Smooth muscle cell (in vitro differentiated cells): ENCODE measurements around the gene MME. TPM values are rescaled to one million over a fixed set of nuclear protein-coding genes. Genes with fewer than 3 reads are reported as not detected.

Experiments
- DNase-seq: peaks from one replicate; lab custom pipeline; 2025; ENCODE audit not compliant: unreplicated experiment; lab: John Stamatoyannopoulos, UW
- H2AFZ ChIP-seq: fragments of 200-600 bp; sonication (generic); 2 replicates; pipeline ENCODE4 v1.6.0; 2016; ENCODE audit warnings: antibody characterized with exemption, low read depth, mild to moderate bottlenecking
- H3F3A ChIP-seq: fragments of 200-600 bp; sonication (generic); 2 replicates; pipeline ENCODE4 v1.6.0; 2017; ENCODE audit warnings: antibody characterized with exemption, low read depth
- H3K27ac ChIP-seq: fragments of 200-600 bp; sonication (generic); 2 replicates; pipeline ENCODE4 v1.5.1; 2016; ENCODE audit warnings: low read depth, mild to moderate bottlenecking
- H3K27me3 ChIP-seq: fragments of 200-600 bp; sonication (generic); 2 replicates; pipeline ENCODE4 v1.6.1; 2016; ENCODE audit warnings: low read depth, mild to moderate bottlenecking
- H3K36me3 ChIP-seq: fragments of 200-600 bp; sonication (generic); 2 replicates; pipeline ENCODE4 v1.5.1; 2016; ENCODE audit warnings: low read depth
- H3K4me1 ChIP-seq: fragments of 200-600 bp; sonication (generic); 2 replicates; pipeline ENCODE4 v1.5.1; 2016; ENCODE audit warnings: low read depth
- H3K4me2 ChIP-seq: fragments of 200-600 bp; sonication (generic); 2 replicates; pipeline ENCODE4 v1.6.0; 2016; ENCODE audit warnings: mild to moderate bottlenecking
- H3K4me3 ChIP-seq: fragments of 200-600 bp; sonication (generic); 2 replicates; pipeline ENCODE4 v1.5.1; 2016; ENCODE audit warnings: mild to moderate bottlenecking
- H3K79me2 ChIP-seq: fragments of 200-600 bp; sonication (generic); 2 replicates; pipeline ENCODE4 v1.6.0; 2016; ENCODE audit warnings: low read depth, mild to moderate bottlenecking
- H3K9ac ChIP-seq: fragments of 200-600 bp; sonication (generic); 2 replicates; pipeline ENCODE4 v1.6.0; 2016; ENCODE audit warnings: low read depth
- H3K9me3 ChIP-seq: fragments of 200-600 bp; sonication (generic); replicated peaks from 2 replicates; pipeline ENCODE4 v1.5.1; 2016; ENCODE audit warnings: low read depth
- H4K20me1 ChIP-seq: fragments of 200-600 bp; sonication (generic); 2 replicates; pipeline ENCODE4 v1.6.0; 2016; ENCODE audit warnings: low read depth
- whole genome bisulfite sequencing: methylation state at CpG from one replicate; pipeline ENCODE4 v1.1.7; 2016; ENCODE audit warnings: low lambda C conversion rate; 5-methylcytosine and 5-hydroxymethylcytosine counted together
- polyA plus RNA-seq: library from polyadenylated mRNA; unstranded; fragments of >200 nt; fragmentation: Nextera tagmentation; extraction: Ambion mirVana; gene quantifications from 2 replicates; pipeline ENCODE4 v1.2.1, GENCODE V29; 2016
- total RNA-seq: library from RNA; depleted of rRNA; stranded (reverse); fragments of >200 nt; gene quantifications from 2 replicates; pipeline ENCODE4 v1.2.3, GENCODE V29; 2014
- TF ChIP-seq, protein P1 (sequence below): fragments of 200-600 bp; sonication (generic); IDR thresholded peaks from 2 replicates; pipeline ENCODE4 v1.5.1; 2017; ENCODE audit warnings: borderline replicate concordance, mild to moderate bottlenecking, antibody characterized with exemption; ENCODE audit not compliant: insufficient read depth, poor library complexity, severe bottlenecking

Gene MME
- total and polyA plus RNA-seq, 2 experiments from 2014 or later: 79.2 to 136 TPM

DNA sequence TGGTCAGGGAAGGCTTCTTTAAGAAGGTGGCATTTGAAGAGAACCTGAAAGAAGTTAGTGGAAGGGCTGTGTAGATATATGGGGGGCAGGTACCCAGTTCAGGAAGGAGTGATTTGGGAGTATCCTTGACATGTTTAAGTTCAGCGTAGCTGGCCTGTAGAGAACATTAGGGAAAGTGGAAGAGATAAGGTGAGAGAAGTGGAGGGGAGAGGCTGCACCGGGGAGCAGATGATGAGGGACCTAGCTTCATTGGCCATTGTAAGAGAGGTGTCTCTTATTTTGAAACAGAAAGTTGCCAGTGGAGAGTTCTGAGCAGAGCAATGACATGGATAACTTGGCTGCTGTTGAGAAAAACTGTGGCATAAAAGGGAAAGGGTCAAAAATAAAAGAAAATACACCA, 44.6 kb upstream of the MME start:
- peaks cover 14% of the 10 kb centered on the region for H3K4me1 ChIP-seq
- H3K9me3 ChIP-seq: no peaks in the 10 kb centered on the region
- no peak for DNase-seq
- H3K4me2 ChIP-seq: no peak overlapping the region
- no peaks in the 10 kb centered on the region for H3K27me3 ChIP-seq
- H3F3A ChIP-seq: peaks cover 9% of the 10 kb centered on the region
- WGBS: 95% methylated on average over 2 of the region's 2 CpGs
- no peaks in the 10 kb centered on the region for H3K36me3 ChIP-seq
- H2AFZ ChIP-seq: peak overlapping the region; percentile 31
- no peaks in the 10 kb centered on the region for H3K79me2 ChIP-seq
- TF ChIP-seq, protein P1, sequence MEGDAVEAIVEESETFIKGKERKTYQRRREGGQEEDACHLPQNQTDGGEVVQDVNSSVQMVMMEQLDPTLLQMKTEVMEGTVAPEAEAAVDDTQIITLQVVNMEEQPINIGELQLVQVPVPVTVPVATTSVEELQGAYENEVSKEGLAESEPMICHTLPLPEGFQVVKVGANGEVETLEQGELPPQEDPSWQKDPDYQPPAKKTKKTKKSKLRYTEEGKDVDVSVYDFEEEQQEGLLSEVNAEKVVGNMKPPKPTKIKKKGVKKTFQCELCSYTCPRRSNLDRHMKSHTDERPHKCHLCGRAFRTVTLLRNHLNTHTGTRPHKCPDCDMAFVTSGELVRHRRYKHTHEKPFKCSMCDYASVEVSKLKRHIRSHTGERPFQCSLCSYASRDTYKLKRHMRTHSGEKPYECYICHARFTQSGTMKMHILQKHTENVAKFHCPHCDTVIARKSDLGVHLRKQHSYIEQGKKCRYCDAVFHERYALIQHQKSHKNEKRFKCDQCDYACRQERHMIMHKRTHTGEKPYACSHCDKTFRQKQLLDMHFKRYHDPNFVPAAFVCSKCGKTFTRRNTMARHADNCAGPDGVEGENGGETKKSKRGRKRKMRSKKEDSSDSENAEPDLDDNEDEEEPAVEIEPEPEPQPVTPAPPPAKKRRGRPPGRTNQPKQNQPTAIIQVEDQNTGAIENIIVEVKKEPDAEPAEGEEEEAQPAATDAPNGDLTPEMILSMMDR: no peak
- H3K4me3 ChIP-seq: no peak overlapping the region
- no peaks in the 10 kb centered on the region for H4K20me1 ChIP-seq
- no peak overlapping the region for H3K27ac ChIP-seq
- H3K9ac ChIP-seq: no peak overlapping the region

DNA sequence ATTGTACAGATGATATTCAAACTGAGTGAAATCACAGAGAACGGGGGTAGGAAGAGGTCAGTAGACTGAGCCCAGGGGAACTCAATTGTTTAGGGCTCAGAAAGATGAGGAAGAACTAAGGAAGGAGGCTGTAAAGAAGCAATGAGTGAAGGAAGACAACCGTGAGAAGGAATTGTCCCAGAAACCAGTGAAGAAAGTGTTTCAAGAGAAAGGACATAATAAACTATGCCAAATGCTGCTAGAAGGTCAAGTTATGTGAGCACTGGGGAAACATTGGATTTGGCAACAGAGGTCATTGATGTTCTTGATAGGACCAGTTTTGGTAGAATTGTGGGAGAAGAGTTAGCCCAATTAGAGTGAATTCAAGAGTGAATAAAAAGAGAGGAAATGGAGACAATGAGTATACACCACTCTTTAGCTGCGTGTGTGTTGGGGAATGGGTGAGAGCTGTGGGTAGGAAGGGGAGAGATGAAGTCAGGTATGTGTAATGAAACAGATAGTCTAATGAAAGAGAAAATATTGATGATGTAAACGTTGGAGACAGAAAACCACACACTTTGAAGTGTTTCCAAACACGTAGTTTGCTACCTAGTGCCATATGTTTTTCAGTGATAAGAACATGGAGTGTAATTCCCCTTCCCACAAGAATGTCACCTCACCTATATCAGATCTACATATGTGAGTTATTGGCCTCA, 42.5 kb upstream of the MME start:
- Histone ChIP-seq H3K27ac (no peak overlapping the region), H3K4me1 (peaks cover 8% of the 10 kb centered on the region), H3K79me2 (no peaks in the 10 kb centered on the region), H3K4me2 (no peak overlapping the region), H3K27me3 (no peaks in the 10 kb centered on the region), H3K36me3 (no peaks in the 10 kb centered on the region), H4K20me1 (no peaks in the 10 kb centered on the region), H3K9me3 (no peaks in the 10 kb centered on the region), H3K9ac (no peak overlapping the region), H3F3A (no peaks in the 10 kb centered on the region), H3K4me3 (no peak overlapping the region), H2AFZ (no peak overlapping the region)
- TF ChIP-seq, protein P1: no peak
- WGBS: 85% methylated on average over 5 of the region's 5 CpGs
- no peak for DNase-seq

- 93% methylated on average over 2 of the region's 2 CpGs for WGBS
- TF ChIP-seq, protein P1: no peak
- Histone ChIP-seq H3K9me3 (no peaks in the 10 kb centered on the region), H2AFZ (no peak overlapping the region), H4K20me1 (no peaks in the 10 kb centered on the region), H3K9ac (no peak overlapping the region), H3K4me1 (peaks cover 5% of the 10 kb centered on the region), H3K36me3 (no peaks in the 10 kb centered on the region), H3K4me3 (no peak overlapping the region), H3K79me2 (no peaks in the 10 kb centered on the region), H3K4me2 (no peak overlapping the region), H3K27me3 (no peaks in the 10 kb centered on the region), H3F3A (no peaks in the 10 kb centered on the region), H3K27ac (no peak overlapping the region)
- no peak for DNase-seq
Measured at GRCh38 chr3:155038203-155038554, 41.9 kb upstream of the MME start.

DNA sequence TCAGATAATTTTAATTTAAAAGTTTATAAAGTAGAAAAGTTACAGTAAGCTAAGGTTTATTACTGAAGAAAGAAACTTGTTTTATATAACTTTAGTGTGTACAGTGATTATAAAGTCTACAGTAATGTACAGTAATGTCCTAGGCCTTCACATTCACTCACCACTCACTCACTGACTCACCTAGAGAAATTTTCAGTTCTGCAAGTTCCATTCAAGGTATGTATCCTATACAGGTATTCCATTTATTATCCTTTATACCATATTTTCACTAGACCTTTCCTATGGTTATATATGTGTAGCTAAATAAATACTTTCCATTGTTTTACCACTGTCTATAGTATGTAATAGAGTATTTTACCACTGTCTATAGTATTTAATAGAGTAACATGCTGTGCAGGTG, 33.2 kb upstream of the MME start:
- Histone ChIP-seq H4K20me1 (no peaks in the 10 kb centered on the region), H3K4me2 (no peak overlapping the region), H3K4me3 (no peak overlapping the region), H3K9ac (no peak overlapping the region), H3F3A (no peaks in the 10 kb centered on the region), H2AFZ (peak overlapping the region; percentile 43), H3K79me2 (no peaks in the 10 kb centered on the region), H3K27ac (no peak overlapping the region), H3K36me3 (no peaks in the 10 kb centered on the region), H3K4me1 (no peaks in the 10 kb centered on the region), H3K27me3 (no peaks in the 10 kb centered on the region), H3K9me3 (no peaks in the 10 kb centered on the region)
- no peak for DNase-seq
- TF ChIP-seq, protein P1: no peak
